Measurements from ENCODE around the gene TNK1. TPM values are rescaled to one million over a fixed set of nuclear protein-coding genes. Genes with fewer than 3 reads are reported as not detected.

Gene TNK1
- total and polyA plus RNA-seq, 2 of the 8 experiments (the other 6 are each of a cell fraction or from before 2014, with no cell fraction given), result 7.6 to 9.5 TPM

DNA sequence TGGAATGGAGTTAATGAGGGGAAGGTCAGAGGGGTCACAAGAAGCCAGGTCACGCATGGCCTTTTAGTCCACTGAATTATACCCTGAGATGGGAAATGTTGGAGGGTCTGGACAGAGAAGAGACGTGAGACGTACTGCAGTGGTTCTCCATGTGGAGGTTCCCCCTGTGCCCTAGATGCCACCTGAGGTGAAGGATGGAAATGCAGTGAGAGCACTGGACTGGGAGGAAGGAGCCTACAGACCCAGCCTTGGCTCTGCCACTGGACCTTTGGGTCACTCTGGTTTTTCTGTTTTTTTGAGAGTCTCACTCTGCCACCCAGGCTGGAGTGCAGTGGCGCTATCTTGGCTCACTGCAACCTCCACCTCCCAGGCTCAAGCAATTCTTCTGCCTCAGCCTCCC, 15.3 kb downstream of the TNK1 start:
- Histone ChIP-seq H2AK5ac (ENCODE audit: low read depth, low read length) (no peak overlapping the region), H2BK5ac (ENCODE audit: low read depth, low read length) (no peak overlapping the region), H3K27me3 (replicated peaks in 1 of 4; ENCODE audit: control insufficient read depth in 3 of 4, extremely low read depth in 1 of 4, insufficient read depth in 3 of 4, low read length in 3 of 4) (no peaks in the 10 kb centered on the region), H3K79me2 (ENCODE audit: control insufficient read depth in 1 of 2, insufficient read depth in 2 of 2, low read length in 2 of 2) (no peaks in the 10 kb centered on the region), H2BK12ac (ENCODE audit: low read depth, low read length) (no peak overlapping the region), H3K4me2 (ENCODE audit: insufficient read depth in 1 of 2, low read depth in 2 of 2, low read length in 2 of 2) (no peak overlapping the region), H3K79me1 (ENCODE audit: low read depth, low read length) (no peaks in the 10 kb centered on the region; the same call in 1 of the 2 replicates), H3K23ac (ENCODE audit: insufficient read length) (no peak overlapping the region), H3K36me3 (ENCODE audit: control insufficient read depth in 2 of 4, insufficient read depth in 4 of 4, low read length in 3 of 4) (peaks cover 0 to 6% (median 1%) of the 10 kb centered on the region in 4 experiments; a peak in 3 of 8 replicates), H3K9me3 (ENCODE audit: insufficient read depth in 2 of 2, low read depth in 1 of 2, low read length in 1 of 2) (no peaks in the 10 kb centered on the region), H4K8ac (ENCODE audit: extremely low read depth, insufficient read depth, low read length) (no peak overlapping the region), H3K4ac (replicated peaks; ENCODE audit: insufficient read length, low read depth, low read length) (no peak overlapping the region), H2BK15ac (ENCODE audit: low read length) (no peak overlapping the region), H3K56ac (replicated peaks; ENCODE audit: insufficient read length, low read depth, low read length) (no peak overlapping the region), H3K23me2 (ENCODE audit: low read depth, low read length) (peaks cover 14% of the 10 kb centered on the region; the same call in 1 of the 2 replicates), H3K18ac (ENCODE audit: extremely low read depth, low read length) (no peak overlapping the region), H4K5ac (ENCODE audit: insufficient read length, low read depth, low read length) (no peak overlapping the region), H2AFZ (ENCODE audit: low read length) (no peak overlapping the region), H4K20me1 (replicated peaks in 1 of 2; ENCODE audit: control insufficient read depth in 1 of 2, insufficient read depth in 2 of 2, low read length in 2 of 2) (peaks cover 0 to 2% of the 10 kb centered on the region in 2 experiments), H3K4me1 (replicated peaks in 1 of 4; ENCODE audit: control insufficient read depth in 3 of 4, insufficient read depth in 4 of 4, low read length in 3 of 4) (peaks cover 0 to 9% (median 3%) of the 10 kb centered on the region in 4 experiments; a peak in 4 of 7 replicates), H3K9ac (replicated peaks in 1 of 4; ENCODE audit: extremely low read depth in 1 of 4, low read depth in 3 of 4, low read length in 3 of 4) (no peak overlapping the region), H3K4me3 (ENCODE audit: extremely low read depth in 1 of 4, insufficient read depth in 2 of 4, low read depth in 3 of 4, low read length in 4 of 4) (no peak overlapping the region), H2BK120ac (replicated peaks; ENCODE audit: low read depth, low read length) (no peak overlapping the region), H3K14ac (ENCODE audit: insufficient read length) (no peak overlapping the region), H3K27ac (ENCODE audit: low read depth, low read length) (no peak overlapping the region), H4K91ac (replicated peaks; ENCODE audit: insufficient read length, low read length) (no peak overlapping the region), H2BK20ac (ENCODE audit: low read length) (no peak overlapping the region)
- no peak for DNase-seq (ENCODE audit: low read depth in 1 of 2, low spot score in 2 of 2)
- ChIA-PET POLR2A (ENCODE audit: partially characterized antibody) (interaction anchor here (1.0 to 2.4 kb wide), 2 partner anchors 12 to 39 kb away, joined by 3 to 5 read pairs; partner anchors contain the start of gene TMEM102), CTCF (ENCODE audit: partially characterized antibody) (interaction anchor here (0.8 to 1.8 kb wide), 4 partner anchors 8 to 115 kb away, joined by 3 to 7 read pairs (median 4); partner anchors contain the start of genes SLC2A4 and TMEM256)
- no peak for FAIRE-seq
- WGBS, 2 experiments (ENCODE audit: extremely low coverage in 1 of 2, insufficient coverage in 1 of 2, insufficient read length in 1 of 2, insufficient replicate concordance in 2 of 2, low coverage in 1 of 2, low lambda C conversion rate in 2 of 2, missing lambda C conversion rate in 1 of 2), result 73% methylated on average over 4 of the region's 4 CpGs; no CpG with 5 or more reads in 1 of the 2 experiments
- no peak for TF ChIP-seq POLR2A (IDR thresholded peaks at IDR 0.05; ENCODE audit: control extremely low read depth in 1 of 2, low read depth in 2 of 2, low read length in 2 of 2)
- no peak for TF ChIP-seq RXRA (IDR thresholded peaks at IDR 0.05; ENCODE audit: insufficient read depth, low read depth, low read length)
- no peak for TF ChIP-seq RFX5 (IDR thresholded peaks at IDR 0.05; ENCODE audit: borderline replicate concordance, low read depth, low read length)
- no peak for TF ChIP-seq NRF1 (IDR thresholded peaks at IDR 0.05; ENCODE audit: low read depth, low read length)
- TF ChIP-seq SRF (IDR thresholded peaks at IDR 0.05; ENCODE audit: low read depth, low read length), result no peak
- no peak for TF ChIP-seq KDM4A (IDR thresholded peaks at IDR 0.05; ENCODE audit: low read depth, low read length, severe bottlenecking)
- no peak for TF ChIP-seq TCF12 (IDR thresholded peaks at IDR 0.05; ENCODE audit: low read depth, low read length)
- TF ChIP-seq TAF7 (optimal IDR thresholded peaks at IDR 0.05; ENCODE audit: borderline replicate concordance, low read depth, low read length), result no peak
- TF ChIP-seq SAP30 (IDR thresholded peaks at IDR 0.05; ENCODE audit: insufficient read depth, insufficient replicate concordance, low read length), result no peak
- no peak for TF ChIP-seq HDAC6 (IDR thresholded peaks at IDR 0.05; ENCODE audit: low read depth, low read length)
- no peak for TF ChIP-seq ASH2L (IDR thresholded peaks at IDR 0.05; ENCODE audit: low read length)
